GM12874 (cell line): Measurements from ENCODE around the gene AMIGO3.

Source experiments
- TF ChIP-seq, protein P1 (sequence below): IDR thresholded peaks from 2 replicates; pipeline ENCODE4 v1.5.1; 2011; ENCODE audit warnings: low read depth, mild to moderate bottlenecking, control low read depth, low read length, moderate library complexity; ENCODE audit not compliant: insufficient read depth

AMIGO3 gene

DNA sequence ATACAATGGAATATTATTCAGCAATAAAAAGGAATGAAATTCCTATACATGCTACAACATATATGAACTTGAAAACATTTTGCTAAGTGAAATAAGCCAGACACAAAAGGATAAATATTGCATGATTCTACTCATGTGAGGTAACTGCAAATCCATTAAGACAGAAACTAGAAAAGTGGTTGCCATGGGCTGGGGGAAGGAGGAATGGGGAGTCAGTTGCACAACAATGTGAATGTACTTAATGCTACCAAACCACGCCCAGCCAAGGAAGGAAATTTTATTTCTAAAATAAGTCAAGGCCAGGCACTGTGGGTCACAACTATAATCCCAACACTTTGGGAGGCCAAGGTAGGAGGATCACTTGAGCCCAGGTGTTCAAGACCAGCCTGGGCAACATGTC, 14.1 kb upstream of the AMIGO3 start:
- TF ChIP-seq, protein P1, sequence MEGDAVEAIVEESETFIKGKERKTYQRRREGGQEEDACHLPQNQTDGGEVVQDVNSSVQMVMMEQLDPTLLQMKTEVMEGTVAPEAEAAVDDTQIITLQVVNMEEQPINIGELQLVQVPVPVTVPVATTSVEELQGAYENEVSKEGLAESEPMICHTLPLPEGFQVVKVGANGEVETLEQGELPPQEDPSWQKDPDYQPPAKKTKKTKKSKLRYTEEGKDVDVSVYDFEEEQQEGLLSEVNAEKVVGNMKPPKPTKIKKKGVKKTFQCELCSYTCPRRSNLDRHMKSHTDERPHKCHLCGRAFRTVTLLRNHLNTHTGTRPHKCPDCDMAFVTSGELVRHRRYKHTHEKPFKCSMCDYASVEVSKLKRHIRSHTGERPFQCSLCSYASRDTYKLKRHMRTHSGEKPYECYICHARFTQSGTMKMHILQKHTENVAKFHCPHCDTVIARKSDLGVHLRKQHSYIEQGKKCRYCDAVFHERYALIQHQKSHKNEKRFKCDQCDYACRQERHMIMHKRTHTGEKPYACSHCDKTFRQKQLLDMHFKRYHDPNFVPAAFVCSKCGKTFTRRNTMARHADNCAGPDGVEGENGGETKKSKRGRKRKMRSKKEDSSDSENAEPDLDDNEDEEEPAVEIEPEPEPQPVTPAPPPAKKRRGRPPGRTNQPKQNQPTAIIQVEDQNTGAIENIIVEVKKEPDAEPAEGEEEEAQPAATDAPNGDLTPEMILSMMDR = no peak

DNA sequence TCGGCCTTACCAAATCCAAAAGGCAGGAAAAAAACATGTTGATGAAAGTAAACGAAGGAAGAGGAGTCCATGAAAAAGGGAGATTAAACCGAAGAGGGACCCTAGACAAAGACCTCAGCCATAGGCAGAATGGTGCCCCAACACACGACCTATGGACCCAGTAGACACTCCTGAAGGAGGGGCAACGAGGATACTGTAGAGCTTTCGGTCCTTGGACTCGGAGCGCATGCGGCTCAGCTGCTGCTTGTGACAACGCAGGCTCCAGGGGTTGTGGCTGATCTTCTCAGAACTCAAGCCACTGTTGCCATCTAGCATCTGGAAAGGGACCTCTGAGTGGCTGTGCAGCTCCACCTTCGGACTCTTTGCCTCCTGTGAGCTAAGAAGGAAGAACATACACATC, 13.1 kb upstream of the AMIGO3 start:
- TF ChIP-seq, protein P1 = no peak

DNA sequence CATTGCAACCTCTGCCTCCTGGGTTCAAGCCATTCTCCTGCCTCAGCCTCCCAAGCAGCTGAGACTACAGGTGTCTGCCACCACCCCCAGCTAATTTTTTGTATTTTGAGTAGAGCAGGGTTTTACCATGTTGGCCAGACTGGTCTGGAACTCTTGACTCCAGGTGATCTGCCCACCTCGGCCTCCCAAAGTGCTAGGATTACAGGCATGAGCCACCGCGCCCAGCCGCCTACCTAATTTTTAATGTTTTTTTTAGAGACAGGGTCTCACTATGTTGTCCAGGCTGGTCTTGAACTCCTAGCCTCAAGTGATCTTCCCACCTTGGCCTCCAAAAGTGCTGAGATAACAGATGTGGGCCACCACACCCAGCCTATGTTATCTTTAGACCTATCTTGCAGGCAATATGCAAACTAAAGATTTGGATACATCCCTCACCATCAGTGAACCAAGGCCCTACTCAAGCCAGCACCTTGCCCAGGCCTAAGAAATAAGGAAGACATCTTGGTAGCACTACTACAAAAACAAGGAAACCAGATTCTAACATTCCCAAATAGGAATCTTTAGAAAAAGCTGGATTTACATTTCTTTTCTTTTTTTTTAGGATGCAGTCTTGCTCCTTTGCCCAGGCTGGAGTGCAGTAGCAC, 10.6 kb upstream of the AMIGO3 start:
- TF ChIP-seq, protein P1 = no peak

DNA sequence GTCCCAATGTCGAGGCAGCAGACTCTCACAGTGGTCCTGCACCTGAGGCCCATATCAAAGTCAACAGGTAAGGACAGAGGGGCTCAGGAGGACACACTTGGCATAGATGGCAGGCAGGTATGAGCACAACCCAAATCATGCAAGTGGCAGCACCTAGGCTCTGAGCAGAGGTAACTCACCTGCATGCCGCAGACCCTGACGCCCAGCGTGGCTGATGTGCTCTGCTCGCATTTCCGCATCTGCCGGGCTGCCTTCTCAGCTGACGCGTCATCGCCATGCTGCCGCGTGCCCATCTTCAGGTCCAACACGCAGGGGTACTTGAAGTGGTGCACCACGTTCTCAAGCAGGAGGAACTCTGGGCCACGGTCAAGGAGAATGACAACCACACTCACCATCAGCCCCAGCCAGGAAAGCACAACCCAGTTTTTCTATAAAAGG, 8.5 kb upstream of the AMIGO3 start:
- TF ChIP-seq, protein P1 = no peak

DNA sequence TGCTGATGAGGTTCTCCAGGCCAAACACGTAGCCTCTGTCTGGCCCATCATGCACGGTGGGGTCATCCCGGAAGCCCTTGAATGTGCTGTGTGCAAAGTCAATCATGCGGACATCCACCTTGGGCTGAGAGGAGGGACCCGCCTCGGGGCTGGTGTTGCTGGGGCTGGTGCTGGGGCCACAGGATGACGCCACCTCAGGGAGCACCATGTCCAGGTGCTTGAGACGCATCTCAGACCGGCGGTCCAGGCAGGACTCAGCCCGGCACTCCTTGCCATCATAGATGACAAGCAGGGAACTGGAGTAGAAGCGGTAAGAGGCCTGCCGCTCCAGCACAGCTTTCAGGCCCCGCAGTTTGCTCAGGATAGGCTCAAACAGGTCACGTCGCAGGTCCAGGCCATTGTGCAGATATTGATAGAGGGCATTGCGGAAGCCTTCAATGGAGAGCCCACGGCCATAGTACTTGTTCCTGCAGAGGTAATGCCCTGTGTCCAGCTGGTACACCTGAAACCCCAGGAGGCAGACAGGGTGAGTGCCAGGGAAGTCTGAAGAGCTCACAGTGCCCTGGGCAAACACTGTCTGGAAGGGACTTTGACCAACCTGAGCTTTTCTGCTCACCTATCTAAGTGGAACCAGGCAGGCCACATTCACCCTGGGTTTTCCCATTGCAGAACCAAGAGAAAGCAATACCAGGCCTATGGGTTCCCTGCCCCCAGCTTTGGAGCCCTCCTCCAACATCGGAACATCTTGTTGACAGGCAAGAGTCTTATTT, 7.9 kb upstream of the AMIGO3 start:
- TF ChIP-seq, protein P1 = no peak

DNA sequence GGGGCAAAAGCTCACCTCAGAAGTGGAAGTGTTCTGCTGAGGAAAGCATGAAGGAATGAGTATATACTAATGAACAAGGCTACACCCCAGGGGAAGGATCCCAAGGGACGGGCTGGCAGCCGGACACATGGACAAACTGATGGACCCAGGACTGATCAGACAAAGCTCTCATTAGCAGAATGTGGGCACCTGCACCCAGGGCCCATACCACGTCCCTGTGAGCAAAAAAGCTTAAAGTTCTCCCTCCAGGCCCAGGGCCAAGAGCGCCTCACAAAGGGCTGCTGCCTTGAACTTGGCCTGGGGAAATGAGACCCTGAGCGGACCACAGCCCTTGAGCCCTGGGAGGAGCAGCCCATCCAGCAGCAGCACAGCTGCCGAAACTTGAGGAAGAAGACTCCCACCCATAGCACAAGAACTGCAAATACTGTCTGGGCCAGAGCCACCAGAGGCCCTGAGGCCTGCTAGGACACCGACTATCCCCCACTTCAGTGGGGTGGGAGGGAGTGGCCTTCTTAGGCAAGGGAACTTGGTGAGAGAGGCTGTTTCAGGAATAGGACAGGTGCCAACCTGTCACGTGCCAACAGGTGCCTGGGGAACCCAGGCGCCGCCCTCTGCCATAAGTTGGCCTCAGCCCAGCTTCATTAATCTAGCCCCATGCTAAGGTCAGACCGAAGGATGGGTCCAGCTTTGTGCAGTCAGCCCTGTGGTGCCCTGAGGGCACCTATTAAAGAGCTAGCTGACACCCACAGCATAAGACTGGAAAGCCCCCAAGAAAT, 6.6 kb upstream of the AMIGO3 start:
- TF ChIP-seq, protein P1 = no peak

DNA sequence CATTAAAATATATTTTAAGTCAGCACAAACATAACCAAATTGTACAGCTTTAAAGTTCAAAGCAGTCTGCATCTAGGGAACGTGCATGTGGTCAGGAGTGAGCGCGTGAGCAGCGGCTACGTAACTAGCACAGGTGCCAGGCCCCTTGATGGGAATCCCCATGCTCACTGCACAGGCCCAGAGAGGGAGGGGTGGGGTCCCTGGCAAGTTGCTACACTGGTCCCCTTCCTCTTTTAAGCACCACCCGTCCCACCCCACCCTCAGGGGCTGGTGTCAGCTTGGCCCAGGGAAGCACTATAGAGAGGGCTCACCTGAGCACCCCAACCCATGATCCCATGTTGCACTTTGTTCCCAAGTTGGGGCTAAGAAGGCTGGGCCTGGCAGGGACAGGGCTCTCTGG, 5.1 kb upstream of the AMIGO3 start:
- TF ChIP-seq, protein P1 = no peak
